GM23338 (cell line): ENCODE measurements around the gene TMEM132D. TPM values are rescaled to one million over a fixed set of nuclear protein-coding genes. Genes with fewer than 3 reads are reported as not detected.

Experiments used
- ATAC-seq: fragments of 200-7000 bp; cut with Tn5 transposase; 3 replicates; pipeline ENCODE4 v1.9.1; 2020
- DNase-seq: peaks from one replicate; pipeline ENCODE4 v3.0.0-alpha.2; 2015; ENCODE audit warnings: low spot score
- H2AFZ ChIP-seq: fragments of 200-600 bp; sonication (generic); 2 replicates; pipeline ENCODE4 v1.8.0; 2016; ENCODE audit warnings: antibody characterized with exemption, mild to moderate bottlenecking, moderate library complexity
- H3F3A ChIP-seq: fragments of 200-600 bp; sonication (generic); replicated peaks from 2 replicates; pipeline ENCODE4 v1.8.0; 2017; ENCODE audit warnings: antibody characterized with exemption, mixed run types, low read depth
- H3K27ac ChIP-seq: fragments of 200-600 bp; sonication (generic); 2 replicates; pipeline ENCODE4 v1.6.1; 2016; ENCODE audit warnings: low read depth
- H3K27me3 ChIP-seq: fragments of 200-600 bp; sonication (generic); 2 replicates; pipeline ENCODE4 v1.8.0; 2016; ENCODE audit warnings: mild to moderate bottlenecking, mixed run types, moderate library complexity; ENCODE audit not compliant: insufficient read depth
- H3K36me3 ChIP-seq: fragments of 200-600 bp; sonication (generic); 2 replicates; pipeline ENCODE4 v1.8.0; 2016; ENCODE audit warnings: mild to moderate bottlenecking; ENCODE audit not compliant: insufficient read depth
- H3K4me1 ChIP-seq: fragments of 200-600 bp; sonication (generic); 2 replicates; pipeline ENCODE4 v1.8.0; 2016; ENCODE audit warnings: mild to moderate bottlenecking, moderate library complexity; ENCODE audit not compliant: insufficient read depth
- H3K4me2 ChIP-seq: fragments of 200-600 bp; sonication (generic); 2 replicates; pipeline ENCODE4 v1.7.1; 2017; ENCODE audit warnings: mixed run types
- H3K4me3 ChIP-seq: fragments of 200-600 bp; sonication (generic); 2 replicates; pipeline ENCODE4 v1.6.1; 2016; ENCODE audit warnings: mixed run types
- H3K79me2 ChIP-seq: fragments of 200-600 bp; sonication (generic); replicated peaks from 2 replicates; pipeline ENCODE4 v1.8.0; 2017; ENCODE audit warnings: mild to moderate bottlenecking; ENCODE audit not compliant: insufficient read depth
- H3K9me2 ChIP-seq: fragments of 200-600 bp; sonication (generic); 2 replicates; pipeline ENCODE4 v1.8.0; 2017; ENCODE audit not compliant: insufficient read depth
- H4K20me1 ChIP-seq: fragments of 200-600 bp; sonication (generic); replicated peaks from 2 replicates; pipeline ENCODE4 v1.8.0; 2017; ENCODE audit warnings: mild to moderate bottlenecking; ENCODE audit not compliant: insufficient read depth
- H3K27ac Mint-ChIP-seq: 2 replicates; pipeline ENCODE4 v1.8.0; 2020; ENCODE audit warnings: inconsistent platforms, mild to moderate bottlenecking, moderate library complexity, mixed read lengths
- H3K27me3 Mint-ChIP-seq: 3 replicates; pipeline ENCODE4 v1.8.0; 2022; ENCODE audit warnings: low read depth, mild to moderate bottlenecking, moderate library complexity, mixed read lengths, inconsistent platforms; ENCODE audit not compliant: insufficient read depth, poor library complexity
- H3K36me3 Mint-ChIP-seq: 3 replicates; pipeline ENCODE4 v1.8.0; 2021; ENCODE audit warnings: low read depth, mild to moderate bottlenecking, inconsistent platforms, moderate library complexity, mixed read lengths
- H3K4me1 Mint-ChIP-seq: 3 replicates; pipeline ENCODE4 v1.8.0; 2020; ENCODE audit warnings: mild to moderate bottlenecking, inconsistent platforms, mixed read lengths
- H3K4me3 Mint-ChIP-seq: 3 replicates; pipeline ENCODE4 v1.8.0; 2021; ENCODE audit warnings: moderate library complexity, mild to moderate bottlenecking, inconsistent platforms, mixed read lengths
- H3K9me3 Mint-ChIP-seq: 3 replicates; pipeline ENCODE4 v1.8.0; 2020; ENCODE audit warnings: moderate library complexity, mild to moderate bottlenecking, inconsistent platforms, mixed read lengths
- ETS1 ChIP-seq: IDR thresholded peaks from 2 replicates; pipeline ENCODE4 v1.6.1; 2016; ENCODE audit warnings: antibody characterized with exemption
- EZH2 ChIP-seq: fragments of 200-600 bp; sonication (generic); IDR thresholded peaks from one replicate; pipeline ENCODE4 v1.8.0; 2017; ENCODE audit warnings: antibody characterized with exemption, mild to moderate bottlenecking, low read depth; ENCODE audit not compliant: unreplicated experiment
- EZH2phosphoT487 ChIP-seq: fragments of 200-600 bp; sonication (generic); IDR thresholded peaks from one replicate; pipeline ENCODE4 v1.8.1; 2018; ENCODE audit warnings: antibody characterized with exemption; ENCODE audit not compliant: unreplicated experiment
- JUNB ChIP-seq: IDR thresholded peaks from one replicate; pipeline ENCODE4 v1.6.1; 2016; ENCODE audit warnings: antibody characterized with exemption; ENCODE audit not compliant: unreplicated experiment
- NANOG ChIP-seq: IDR thresholded peaks from 2 replicates; pipeline ENCODE4 v1.6.1; 2016; ENCODE audit warnings: antibody characterized with exemption, borderline replicate concordance
- ZNF114 ChIP-seq: fragments of 250-450 bp; sonication (Bioruptor Pico); IDR thresholded peaks from 2 replicates; pipeline ENCODE4 v1.5.0; 2020; ENCODE audit warnings: mild to moderate bottlenecking, moderate library complexity
- ZNF331 ChIP-seq: fragments of 250-450 bp; sonication (Bioruptor Pico); IDR thresholded peaks from 2 replicates; pipeline ENCODE4 v1.5.0; 2020; ENCODE audit warnings: low read depth, mild to moderate bottlenecking, moderate library complexity
- ZNF462 ChIP-seq: fragments of 250-450 bp; sonication (Bioruptor Pico); IDR thresholded peaks from 2 replicates; pipeline ENCODE4 v1.5.0; 2020; ENCODE audit warnings: mild to moderate bottlenecking, moderate library complexity
- polyA plus RNA-seq: library from polyadenylated mRNA; unstranded; fragments of >200 nt; fragmentation: Nextera tagmentation; extraction: Ambion mirVana; gene quantifications from 2 replicates; pipeline ENCODE4 v1.2.1, GENCODE V29; 2016
- total RNA-seq: library from RNA; depleted of rRNA; stranded (reverse); fragments of >200 nt; shearing (Covaris generic); gene quantifications from 2 replicates; pipeline ENCODE4 v1.2.3, GENCODE V29; 2014

The TMEM132D gene
- total and polyA plus RNA-seq, 2 experiments from 2014 or later, result 0.44 to 5.3 TPM

- TF ChIP-seq ETS1 (no peak), ZNF462 (CRISPR knock-in tag) (no peak), ZNF331 (CRISPR knock-in tag) (no peak)
Measured at GRCh38 chr12:129928643-129929042, 24.8 kb upstream of the TMEM132D start (continued).

- Histone ChIP-seq H3F3A (no peaks in the 10 kb centered on the region), H3K36me3 (0 out of 2 replicates have a peak, but pooled peaks cover 6% of the 10 kb centered on the region), H3K27ac (no peak overlapping the region), H2AFZ (no peak overlapping the region), H4K20me1 (no peaks in the 10 kb centered on the region), H3K4me1 (no peaks in the 10 kb centered on the region), H3K27me3 (no peaks in the 10 kb centered on the region), H3K79me2 (no peaks in the 10 kb centered on the region), H3K4me3 (no peak overlapping the region), H3K4me2 (no peak overlapping the region), H3K9me2 (no peaks in the 10 kb centered on the region; the same call in 1 of the 2 replicates)
- Mint-ChIP-seq H3K27me3 (peaks cover 6% of the 10 kb centered on the region), H3K4me3 (no peak overlapping the region), H3K9me3 (peaks cover 98% of the 10 kb centered on the region), H3K27ac (no peak overlapping the region), H3K4me1 (no peaks in the 10 kb centered on the region), H3K36me3 (peaks cover 43% of the 10 kb centered on the region)
- no peak for ATAC-seq
- DNase-seq, result no peak
- no peak for TF ChIP-seq EZH2
- no peak for TF ChIP-seq JUNB
- no peak for TF ChIP-seq ZNF331 (CRISPR knock-in tag)
- no peak for TF ChIP-seq ZNF114 (CRISPR knock-in tag)
- no peak for TF ChIP-seq ZNF462 (CRISPR knock-in tag)
- no peak for TF ChIP-seq EZH2phosphoT487
- no peak for TF ChIP-seq NANOG
Measured at GRCh38 chr12:129927316-129927900, 23.6 kb upstream of the TMEM132D start.
